Measurements from ENCODE around the gene PFKM. TPM values are rescaled to one million over a fixed set of nuclear protein-coding genes. Genes with fewer than 3 reads are reported as not detected.

Gene PFKM
- total RNA-seq, 1 donor from 2014 or later = 80.3 TPM

DNA sequence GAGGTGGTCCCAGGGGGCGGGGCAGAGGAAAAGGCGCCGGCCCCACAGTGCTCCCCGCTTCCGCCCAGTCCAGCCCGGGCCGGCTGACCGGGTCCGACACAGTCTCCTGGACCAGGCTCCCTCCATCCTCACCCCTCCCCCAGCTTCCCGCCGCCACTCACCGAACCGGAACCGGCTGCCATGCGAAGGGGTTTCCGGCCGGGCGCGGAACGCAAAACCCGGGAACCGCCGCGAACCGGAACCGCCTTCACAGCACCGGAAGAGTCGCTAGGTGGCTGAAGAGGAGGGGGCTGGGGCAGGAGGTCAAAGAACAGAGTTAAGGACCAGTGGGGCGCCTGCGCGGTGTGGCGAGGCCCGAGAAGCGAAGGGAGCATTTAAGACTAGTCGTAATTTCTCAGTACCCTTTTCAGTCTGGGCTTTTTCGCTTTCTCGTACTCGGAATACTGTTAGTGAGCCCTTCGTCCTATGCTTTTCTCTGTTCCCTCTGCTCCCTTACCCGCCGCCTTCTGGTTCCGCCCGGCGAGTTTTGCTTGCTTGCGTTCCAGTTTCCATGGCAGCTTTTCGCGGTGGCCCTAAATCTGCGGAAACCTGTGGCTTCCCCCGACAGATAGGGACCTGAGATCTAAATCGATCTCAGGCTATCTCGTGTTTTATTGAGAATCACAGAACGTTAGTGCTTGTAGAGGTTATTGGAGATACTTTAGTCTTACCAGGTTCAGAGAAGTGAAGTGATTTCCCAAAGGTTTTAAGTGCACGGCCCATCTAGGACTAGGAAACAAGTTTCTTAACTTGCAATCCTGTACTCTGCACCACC lies 13.1 kb upstream of the PFKM start, which contains the start of gene SENP1:
Gene SENP1, minus strand, starts transcription at position 213 of the 814 bp plus-strand sequence. CDS start 4,607 bp downstream, outside the sequence.
- no peak for FAIRE-seq
- peaks cover 14% of the 10 kb centered on the region for H3K4me1 Mint-ChIP-seq (ENCODE audit: low read depth, unreplicated experiment)
- no peaks in the 10 kb centered on the region for H3K27me3 Mint-ChIP-seq (ENCODE audit: low read depth, unreplicated experiment)
- DNase-seq (ENCODE audit: low read depth) = peak; percentile 79
- TF ChIP-seq, protein P1, sequence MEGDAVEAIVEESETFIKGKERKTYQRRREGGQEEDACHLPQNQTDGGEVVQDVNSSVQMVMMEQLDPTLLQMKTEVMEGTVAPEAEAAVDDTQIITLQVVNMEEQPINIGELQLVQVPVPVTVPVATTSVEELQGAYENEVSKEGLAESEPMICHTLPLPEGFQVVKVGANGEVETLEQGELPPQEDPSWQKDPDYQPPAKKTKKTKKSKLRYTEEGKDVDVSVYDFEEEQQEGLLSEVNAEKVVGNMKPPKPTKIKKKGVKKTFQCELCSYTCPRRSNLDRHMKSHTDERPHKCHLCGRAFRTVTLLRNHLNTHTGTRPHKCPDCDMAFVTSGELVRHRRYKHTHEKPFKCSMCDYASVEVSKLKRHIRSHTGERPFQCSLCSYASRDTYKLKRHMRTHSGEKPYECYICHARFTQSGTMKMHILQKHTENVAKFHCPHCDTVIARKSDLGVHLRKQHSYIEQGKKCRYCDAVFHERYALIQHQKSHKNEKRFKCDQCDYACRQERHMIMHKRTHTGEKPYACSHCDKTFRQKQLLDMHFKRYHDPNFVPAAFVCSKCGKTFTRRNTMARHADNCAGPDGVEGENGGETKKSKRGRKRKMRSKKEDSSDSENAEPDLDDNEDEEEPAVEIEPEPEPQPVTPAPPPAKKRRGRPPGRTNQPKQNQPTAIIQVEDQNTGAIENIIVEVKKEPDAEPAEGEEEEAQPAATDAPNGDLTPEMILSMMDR (IDR thresholded peaks at IDR 0.05; ENCODE audit: insufficient read depth, low read depth, low read length) = no peak
- TF ChIP-seq EZH2 (IDR thresholded peaks at IDR 0.05; ENCODE audit: insufficient read depth, low read length) = no peak
- H3K9me3 Mint-ChIP-seq (ENCODE audit: unreplicated experiment) = no peaks in the 10 kb centered on the region
- no peaks in the 10 kb centered on the region for H3K36me3 Mint-ChIP-seq (ENCODE audit: low read depth, unreplicated experiment)
- Histone ChIP-seq H3K4me3 (ENCODE audit: insufficient read depth, low read depth, low read length) (peak within 1 kb of the TSS; percentile 90), H3K36me3 (ENCODE audit: insufficient read depth, low read length) (no peaks in the 10 kb centered on the region), H3K4me2 (ENCODE audit: low read length) (peak within 1 kb of the TSS; percentile 94), H3K4me1 (ENCODE audit: insufficient read depth, low read length) (peaks cover 8% of the 10 kb centered on the region), H3K9me3 (ENCODE audit: insufficient read depth, low read depth, low read length) (no peaks in the 10 kb centered on the region), H3K79me2 (ENCODE audit: insufficient read depth, low read length) (peaks cover 50% of the 10 kb centered on the region), H3K27ac (ENCODE audit: low read depth, low read length) (peak within 1 kb of the TSS; percentile 96), H4K20me1 (ENCODE audit: insufficient read depth, low read length) (no peaks in the 10 kb centered on the region), H3K9ac (ENCODE audit: low read length) (peak within 1 kb of the TSS; percentile 95), H3K27me3 (ENCODE audit: insufficient read depth, low read length) (no peaks in the 10 kb centered on the region), H2AFZ (ENCODE audit: low read depth, low read length) (peak within 1 kb of the TSS; percentile 98)
- peak within 1 kb of the TSS; percentile 90 for H3K4me3 Mint-ChIP-seq (ENCODE audit: unreplicated experiment)
- peak within 1 kb of the TSS; percentile 99 for H3K27ac Mint-ChIP-seq (ENCODE audit: unreplicated experiment)

DNA sequence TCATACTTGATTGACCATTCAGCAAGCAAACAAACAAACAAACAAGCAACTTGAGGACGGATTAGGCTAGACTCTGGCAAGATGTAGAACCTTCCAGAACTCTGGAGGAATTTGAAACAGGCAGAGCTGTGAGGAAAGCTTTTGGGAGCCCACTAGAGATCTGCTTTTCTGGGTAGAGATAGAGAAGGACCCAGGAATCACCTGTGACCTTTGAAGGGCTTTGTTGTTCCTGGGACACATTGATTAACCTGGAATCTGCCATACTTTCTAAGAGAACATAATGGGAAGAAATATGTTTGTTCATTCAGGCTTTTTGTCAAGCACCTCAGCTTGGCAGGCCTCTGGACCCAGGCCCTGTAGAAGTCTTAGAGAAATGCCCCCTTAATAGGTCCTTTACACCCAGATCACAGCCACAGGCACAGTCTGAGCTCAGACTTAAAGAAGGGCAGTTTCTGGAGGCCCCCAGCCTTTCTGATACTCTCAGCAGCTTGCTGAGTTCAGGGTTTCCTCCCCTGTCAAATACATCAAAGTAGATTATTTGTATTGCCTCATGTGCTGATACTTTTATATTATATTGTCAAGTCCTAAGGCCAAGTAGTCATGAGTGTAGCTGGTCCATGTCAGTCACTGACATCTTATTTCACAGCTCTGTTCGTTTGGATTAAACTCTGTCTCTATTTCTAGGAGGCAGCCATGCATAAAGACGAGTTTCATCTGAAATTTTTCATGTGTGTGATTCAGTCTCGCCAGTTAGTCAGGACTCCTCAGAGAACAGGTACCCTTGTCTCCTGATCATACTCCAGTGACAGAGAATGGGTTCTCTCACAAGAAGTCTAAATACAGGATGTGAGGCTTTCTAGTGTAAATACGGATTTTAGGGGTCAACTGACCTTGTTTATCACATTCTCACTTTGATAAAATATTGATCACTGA lies 12.2 kb upstream of the PFKM start:
- Histone ChIP-seq H3K79me2 (ENCODE audit: insufficient read depth, low read length) (peaks cover 42% of the 10 kb centered on the region), H4K20me1 (ENCODE audit: insufficient read depth, low read length) (no peaks in the 10 kb centered on the region), H3K27ac (ENCODE audit: low read depth, low read length) (peak overlapping the region; percentile 96), H3K9me3 (ENCODE audit: insufficient read depth, low read depth, low read length) (no peaks in the 10 kb centered on the region), H3K27me3 (ENCODE audit: insufficient read depth, low read length) (no peaks in the 10 kb centered on the region), H2AFZ (ENCODE audit: low read depth, low read length) (peak overlapping the region; percentile 98), H3K4me3 (ENCODE audit: insufficient read depth, low read depth, low read length) (peak overlapping the region; percentile 90), H3K4me2 (ENCODE audit: low read length) (peak overlapping the region; percentile 94), H3K36me3 (ENCODE audit: insufficient read depth, low read length) (no peaks in the 10 kb centered on the region), H3K4me1 (ENCODE audit: insufficient read depth, low read length) (peaks cover 8% of the 10 kb centered on the region), H3K9ac (ENCODE audit: low read length) (peak overlapping the region; percentile 95)
- TF ChIP-seq, protein P1 (IDR thresholded peaks at IDR 0.05; ENCODE audit: insufficient read depth, low read depth, low read length) = no peak
- TF ChIP-seq EZH2 (IDR thresholded peaks at IDR 0.05; ENCODE audit: insufficient read depth, low read length) = no peak
- Mint-ChIP-seq H3K27me3 (ENCODE audit: low read depth, unreplicated experiment) (no peaks in the 10 kb centered on the region), H3K4me3 (ENCODE audit: unreplicated experiment) (peak overlapping the region; percentile 90), H3K27ac (ENCODE audit: unreplicated experiment) (peak overlapping the region; percentile 99), H3K4me1 (ENCODE audit: low read depth, unreplicated experiment) (peaks cover 14% of the 10 kb centered on the region), H3K36me3 (ENCODE audit: low read depth, unreplicated experiment) (no peaks in the 10 kb centered on the region), H3K9me3 (ENCODE audit: unreplicated experiment) (no peaks in the 10 kb centered on the region)
- FAIRE-seq (no peak), DNase-seq (ENCODE audit: low read depth) (no peak)

Measured in astrocyte (in vitro differentiated cells and primary cell).